HPDE6-E6E7 (cell line): ENCODE measurements around the gene GRIP2.
"Not testable (repeated sequence)": the region's sequence is repeated elsewhere in the genome, so short reads cannot be mapped to it uniquely, and the experiment has no call there.

ENCODE experiments used
- DNase-seq: peaks from one replicate; pipeline ENCODE4 v3.0.0; 2011; ENCODE audit warnings: missing footprints; ENCODE audit errors: extremely low spot score

The GRIP2 gene

DNA sequence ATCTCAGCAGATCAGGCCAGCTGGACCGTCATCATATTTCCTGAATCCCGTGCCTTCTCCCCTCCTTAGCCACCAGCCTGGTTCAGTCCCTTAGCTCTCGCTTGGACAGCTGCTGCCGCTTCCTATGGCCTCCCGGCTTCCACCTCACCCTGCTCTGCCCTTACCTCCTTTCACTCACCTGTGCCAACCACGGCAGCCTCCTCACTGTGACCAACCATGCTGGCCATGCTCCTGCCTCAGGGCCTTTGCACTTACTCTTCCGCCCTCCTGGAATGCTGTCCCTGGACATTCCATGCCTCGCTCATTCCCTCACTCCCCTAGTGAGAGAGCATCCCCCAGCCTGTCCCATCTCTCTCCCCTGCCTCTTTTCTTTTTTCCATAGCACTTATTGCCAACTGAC, 19.2 kb downstream of the GRIP2 start:
- no peak for DNase-seq

- no peak for DNase-seq
Observed at GRCh38 chr3:14520149-14520548, 20.0 kb downstream of the GRIP2 start.

GRCh38 chr3:14519406-14519805, 20.7 kb downstream of the GRIP2 start:
- no peak for DNase-seq

DNA sequence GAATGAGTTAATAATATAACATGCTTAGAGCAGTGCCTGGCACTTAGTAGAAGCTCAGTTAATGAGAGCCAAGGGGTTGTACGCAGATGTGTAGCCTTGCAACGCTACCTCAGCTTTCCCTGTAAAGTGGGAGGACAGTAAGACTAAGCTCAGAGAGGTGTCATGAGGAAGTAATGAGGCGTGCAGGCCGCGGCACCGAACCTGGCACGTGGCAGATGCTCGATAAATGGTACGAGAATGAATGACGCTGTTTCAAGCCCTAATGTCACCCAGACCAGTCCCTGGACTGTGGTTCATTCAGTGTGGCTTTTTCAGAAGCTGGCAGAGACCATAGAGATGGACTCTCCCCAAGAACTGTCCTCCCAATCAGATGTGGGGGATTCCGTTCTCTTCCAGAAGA, 21.2 kb downstream of the GRIP2 start:
- DNase-seq, result no peak

- no peak for DNase-seq
Observed at GRCh38 chr3:14518432-14518802, 21.7 kb downstream of the GRIP2 start.

GRCh38 chr3:14517601-14518431, 22.3 kb downstream of the GRIP2 start:
- no peak for DNase-seq

- no peak for DNase-seq
Observed at GRCh38 chr3:14516738-14517345, 23.3 kb downstream of the GRIP2 start.

- DNase-seq, result not testable (repeated sequence)
Observed at GRCh38 chr3:14515526-14515925, 24.6 kb downstream of the GRIP2 start.

DNA sequence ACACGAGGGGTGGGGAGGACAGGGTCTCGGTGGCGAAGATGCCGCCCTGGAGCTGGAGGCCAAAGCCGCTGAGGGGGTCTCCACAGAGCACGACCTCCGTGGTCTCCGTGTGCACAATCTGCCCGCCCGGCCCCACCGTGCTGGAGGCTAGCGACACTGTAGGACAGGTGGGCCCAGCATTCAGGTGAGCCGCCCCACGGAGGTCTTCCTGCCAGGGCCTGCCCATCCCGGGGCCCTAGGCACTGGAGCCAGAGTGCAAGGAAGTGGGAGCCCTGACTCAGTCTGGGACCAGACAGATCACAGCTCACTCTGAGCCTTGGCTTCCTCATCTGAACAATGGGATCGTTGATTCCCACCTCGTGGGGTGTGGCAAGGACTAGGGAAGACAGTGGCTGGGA, 25.8 kb downstream of the GRIP2 start:
- DNase-seq, result no peak

GRCh38 chr3:14513566-14514322, 26.4 kb downstream of the GRIP2 start:
- no peak for DNase-seq

- no peak for DNase-seq
Observed at GRCh38 chr3:14512942-14513327, 27.2 kb downstream of the GRIP2 start.

DNA sequence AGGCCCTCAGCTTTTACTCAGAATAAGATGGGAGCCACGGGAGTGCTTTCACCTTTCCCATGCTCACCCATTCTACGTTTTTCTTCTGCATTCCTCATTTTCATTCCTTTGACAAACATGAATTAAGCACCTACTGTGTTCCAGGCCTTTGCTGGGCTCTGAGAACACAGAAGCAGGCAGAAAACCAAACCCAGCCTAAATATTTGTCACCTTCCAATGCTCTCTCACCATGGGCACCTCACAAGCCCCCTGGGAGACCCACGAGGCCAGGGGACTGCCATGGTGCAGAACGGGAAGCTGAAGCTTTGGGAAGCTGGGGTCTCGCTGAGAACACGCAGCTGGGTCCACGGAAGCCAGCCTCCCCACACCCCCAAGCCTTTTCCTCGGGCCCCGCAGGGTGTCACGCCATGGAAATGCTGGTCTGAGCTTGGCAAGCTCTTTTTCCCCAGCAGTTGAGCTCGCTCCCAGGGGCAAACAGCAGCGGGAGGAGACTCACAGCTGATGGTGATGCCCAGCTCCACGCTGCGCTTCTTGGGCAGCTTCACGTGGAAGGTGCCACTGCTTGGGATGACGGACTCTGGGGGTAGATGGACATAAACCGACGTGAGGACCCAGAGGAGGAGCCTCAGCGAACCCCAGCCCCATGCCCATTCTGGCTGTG, 27.7 kb downstream of the GRIP2 start:
- DNase-seq, result no peak

GRCh38 chr3:14511623-14512280, 28.4 kb downstream of the GRIP2 start:
- DNase-seq, result no peak

DNA sequence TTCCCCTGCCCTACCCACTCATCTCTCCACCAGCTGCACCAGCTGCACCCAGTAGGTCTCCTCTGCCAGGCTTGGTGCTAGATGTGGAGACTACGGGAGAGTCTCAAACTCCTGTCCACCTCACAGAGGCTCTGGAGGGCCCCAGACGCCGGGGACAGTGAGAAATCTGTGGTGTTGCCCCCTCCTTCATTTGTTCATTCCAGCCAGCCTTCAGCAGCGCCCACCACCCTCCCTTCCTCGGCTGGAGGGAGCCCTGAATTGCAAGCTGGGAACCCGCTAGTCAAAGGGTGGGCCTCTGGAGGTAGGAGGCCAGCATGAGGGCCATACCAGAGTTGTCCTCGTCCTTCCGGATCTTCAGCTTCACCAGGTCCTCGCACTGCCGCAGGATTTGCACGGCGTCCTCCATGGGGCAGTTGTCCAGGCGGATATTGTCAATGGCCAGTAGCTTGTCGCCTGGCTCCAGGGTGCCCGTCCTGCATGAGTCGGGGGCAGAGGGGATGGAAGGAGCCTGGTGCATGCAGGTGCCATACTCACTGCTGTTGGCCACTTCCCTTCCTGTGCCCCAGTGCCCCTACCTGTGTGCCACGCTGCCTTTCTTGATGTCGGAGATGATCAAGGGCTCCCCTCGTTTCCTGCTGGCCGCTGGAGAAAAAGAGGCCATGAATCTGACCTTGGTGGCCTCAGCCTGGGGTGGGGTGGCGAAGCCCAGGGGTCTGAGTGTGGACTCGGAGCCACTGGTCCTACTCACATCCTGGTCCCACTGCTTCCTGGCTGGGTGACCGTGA, 29.1 kb downstream of the GRIP2 start:
- DNase-seq, result no peak

DNA sequence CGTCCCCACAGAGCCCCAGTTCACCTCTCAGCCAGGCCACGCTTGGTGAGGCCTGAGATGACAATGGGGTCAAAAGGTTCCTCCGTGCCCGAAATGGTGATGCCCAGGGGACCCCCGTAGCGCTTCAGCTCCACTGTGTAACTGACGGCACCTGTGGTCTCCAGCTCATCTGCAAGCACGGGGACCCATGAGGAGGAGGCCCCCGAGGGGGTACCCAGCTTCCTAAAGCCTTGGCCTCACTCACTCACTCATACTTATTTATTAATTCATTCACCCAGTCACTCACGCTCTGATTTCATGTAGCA, 30.4 kb downstream of the GRIP2 start:
- no peak for DNase-seq

GRCh38 chr3:14508966-14509795, 31.0 kb downstream of the GRIP2 start:
- peak; percentile 20 for DNase-seq

GRCh38 chr3:14508505-14508819, 31.7 kb downstream of the GRIP2 start:
- DNase-seq, result no peak

- no peak for DNase-seq
Observed at GRCh38 chr3:14507757-14508504, 32.2 kb downstream of the GRIP2 start.

DNA sequence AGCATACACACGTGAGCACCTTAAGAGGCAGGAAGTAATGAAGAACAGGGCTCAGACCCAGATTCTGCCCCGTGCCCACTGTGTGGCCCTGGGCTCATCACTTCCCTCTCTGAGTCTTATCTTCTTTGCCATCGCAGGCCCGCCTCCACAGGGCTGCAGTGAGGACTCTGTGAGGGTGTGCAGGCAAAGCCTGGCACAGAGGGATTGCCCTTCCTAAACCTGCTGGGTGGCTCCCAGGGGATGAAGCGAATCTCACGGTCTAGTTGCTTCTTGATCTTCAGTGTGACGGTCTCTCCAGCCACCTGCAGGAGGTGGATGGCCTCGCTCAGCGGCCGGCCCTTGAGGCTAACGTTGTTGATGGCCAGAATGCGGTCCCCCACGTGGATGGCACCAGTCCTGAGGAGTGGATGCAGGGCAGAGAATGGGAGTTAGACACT, 32.8 kb downstream of the GRIP2 start:
- DNase-seq, result no peak
